ENCODE data around the gene SELE. TPM values are rescaled to one million over a fixed set of nuclear protein-coding genes. Genes with fewer than 3 reads are reported as not detected.
"Not testable (repeated sequence)": the region's sequence is repeated elsewhere in the genome, so short reads cannot be mapped to it uniquely, and the experiment has no call there.

The SELE gene
- polyA plus RNA-seq, 1 donor from 2014 or later, result not detected

GRCh38 chr1:169683661-169684060 is 50.2 kb downstream of the SELE start:
- H3K9ac ChIP-seq (ENCODE audit: low read length), result no peak overlapping the region
- H3K79me2 ChIP-seq (replicated peaks; ENCODE audit: insufficient read depth, low read length), result no peaks in the 10 kb centered on the region
- H4K20me1 ChIP-seq (ENCODE audit: insufficient read depth), result no peaks in the 10 kb centered on the region
- H3K27ac ChIP-seq (ENCODE audit: low read length), result no peak overlapping the region
- H2AFZ ChIP-seq (ENCODE audit: low read depth, low read length), result no peak overlapping the region
- no peaks in the 10 kb centered on the region for H3F3A ChIP-seq (ENCODE audit: insufficient read depth, low read length, poor library complexity, severe bottlenecking)
- H3K27me3 ChIP-seq (ENCODE audit: insufficient read depth, low read depth, low read length), result no peaks in the 10 kb centered on the region
- H3K4me3 ChIP-seq (ENCODE audit: low read length), result no peak overlapping the region
- H3K4me2 ChIP-seq (ENCODE audit: low read length), result no peak overlapping the region
- TF ChIP-seq SMC3 (conservative IDR thresholded peaks at IDR 0.05; ENCODE audit: poor library complexity) (no peak), POLR2AphosphoS5 (IDR thresholded peaks at IDR 0.05) (no peak), RAD21 (conservative IDR thresholded peaks at IDR 0.05) (no peak), REST (IDR thresholded peaks at IDR 0.05; ENCODE audit: borderline replicate concordance) (no peak), TAF1 (IDR thresholded peaks at IDR 0.05; ENCODE audit: low read depth) (no peak), CTCF (IDR thresholded peaks at IDR 0.05; ENCODE audit: poor library complexity, severe bottlenecking) (no peak)
- H3K36me3 ChIP-seq (ENCODE audit: insufficient read depth, low read length), result no peaks in the 10 kb centered on the region
- no peaks in the 10 kb centered on the region for H3K9me3 ChIP-seq (ENCODE audit: low read length)
- no peaks in the 10 kb centered on the region for H3K9me2 ChIP-seq (ENCODE audit: insufficient read depth, low read length)

- not testable (repeated sequence) for H3K9me3 ChIP-seq (ENCODE audit: low read length); H3F3A ChIP-seq (ENCODE audit: insufficient read depth, low read length, poor library complexity, severe bottlenecking); H3K9me2 ChIP-seq (ENCODE audit: insufficient read depth, low read length); H3K4me2 ChIP-seq (ENCODE audit: low read length); H3K79me2 ChIP-seq (replicated peaks; ENCODE audit: insufficient read depth, low read length); H3K27me3 ChIP-seq (ENCODE audit: insufficient read depth, low read depth, low read length); H3K9ac ChIP-seq (ENCODE audit: low read length); H3K36me3 ChIP-seq (ENCODE audit: insufficient read depth, low read length); H2AFZ ChIP-seq (ENCODE audit: low read depth, low read length); H3K4me3 ChIP-seq (ENCODE audit: low read length); H3K27ac ChIP-seq (ENCODE audit: low read length); H4K20me1 ChIP-seq (ENCODE audit: insufficient read depth)
Observed at GRCh38 chr1:169683168-169683567, 50.7 kb downstream of the SELE start.

GRCh38 chr1:169682071-169682470 is 51.8 kb downstream of the SELE start:
- no peaks in the 10 kb centered on the region for H3K27me3 ChIP-seq (ENCODE audit: insufficient read depth, low read depth, low read length)
- no peak overlapping the region for H3K4me2 ChIP-seq (ENCODE audit: low read length)
- no peaks in the 10 kb centered on the region for H3F3A ChIP-seq (ENCODE audit: insufficient read depth, low read length, poor library complexity, severe bottlenecking)
- H3K4me3 ChIP-seq (ENCODE audit: low read length), result no peak overlapping the region
- H4K20me1 ChIP-seq (ENCODE audit: insufficient read depth), result no peaks in the 10 kb centered on the region
- H3K36me3 ChIP-seq (ENCODE audit: insufficient read depth, low read length), result no peaks in the 10 kb centered on the region
- H3K9ac ChIP-seq (ENCODE audit: low read length), result no peak overlapping the region
- no peaks in the 10 kb centered on the region for H3K9me2 ChIP-seq (ENCODE audit: insufficient read depth, low read length)
- H3K79me2 ChIP-seq (replicated peaks; ENCODE audit: insufficient read depth, low read length), result no peaks in the 10 kb centered on the region
- H2AFZ ChIP-seq (ENCODE audit: low read depth, low read length), result no peak overlapping the region
- TF ChIP-seq REST (IDR thresholded peaks at IDR 0.05; ENCODE audit: borderline replicate concordance), result no peak
- H3K9me3 ChIP-seq (ENCODE audit: low read length), result no peaks in the 10 kb centered on the region
- H3K27ac ChIP-seq (ENCODE audit: low read length), result no peak overlapping the region
